D341Med (cell line): ENCODE results near the gene FOXN3.
"Not testable (repeated sequence)": the region's sequence is repeated elsewhere in the genome, so short reads cannot be mapped to it uniquely, and the experiment has no call there.

Source experiments
- DNase-seq: peaks from one replicate; pipeline ENCODE4 v3.0.0; 2012; ENCODE audit warnings: low spot score

Gene FOXN3

DNA sequence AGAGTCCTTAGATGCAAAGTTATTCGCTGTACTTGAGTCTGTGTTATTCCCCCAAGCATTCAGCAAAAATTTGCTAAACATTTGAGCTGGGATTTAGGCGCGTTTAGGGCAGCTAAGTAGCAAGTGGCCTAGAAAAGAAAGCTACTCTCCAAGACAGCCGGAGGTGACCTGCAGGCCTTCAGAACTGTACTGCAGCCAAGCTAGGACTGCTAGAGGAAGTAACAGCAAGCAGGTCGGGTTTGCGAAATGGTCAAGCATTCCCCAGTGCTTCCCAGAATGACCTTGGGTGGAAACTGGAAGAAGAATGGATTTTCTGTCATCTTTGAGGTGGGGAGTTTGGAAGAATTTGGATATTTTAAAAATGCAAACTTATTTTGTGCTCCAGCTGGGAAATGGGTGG, 287.5 kb downstream of the FOXN3 start:
- DNase-seq: no peak

DNA sequence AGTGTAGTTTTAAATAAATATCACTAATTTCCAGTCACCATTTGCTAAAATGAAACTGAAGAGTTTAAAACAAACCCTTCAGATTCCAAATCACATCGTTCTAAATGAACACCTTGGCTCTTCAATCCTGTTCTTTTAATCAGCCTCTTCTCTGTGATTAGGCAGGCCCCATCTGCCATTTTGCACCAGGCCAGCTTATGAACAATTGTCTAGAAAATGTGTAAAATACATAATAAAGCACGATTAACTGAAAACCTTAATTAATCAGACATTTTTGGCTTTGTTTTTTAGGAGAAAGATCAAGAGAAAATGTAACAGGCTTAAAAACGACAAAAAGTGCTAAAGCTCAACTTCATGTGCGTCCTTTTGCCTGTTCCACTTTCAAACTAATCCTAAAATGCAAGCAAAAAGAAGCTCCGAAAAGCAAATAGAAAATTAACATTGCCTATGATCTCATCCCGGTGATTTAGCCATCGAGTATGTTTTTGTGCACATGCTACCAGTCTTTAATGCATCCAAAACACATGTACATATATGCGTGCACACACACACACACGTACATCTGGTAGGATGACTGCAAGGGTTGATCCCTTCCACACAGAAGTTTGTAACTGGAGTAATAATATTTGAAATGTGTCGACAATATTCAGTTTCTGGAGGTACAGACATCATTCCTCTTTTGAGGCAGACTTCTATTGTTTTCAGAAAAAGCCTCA, 288.6 kb downstream of the FOXN3 start:
- DNase-seq: no peak

DNA sequence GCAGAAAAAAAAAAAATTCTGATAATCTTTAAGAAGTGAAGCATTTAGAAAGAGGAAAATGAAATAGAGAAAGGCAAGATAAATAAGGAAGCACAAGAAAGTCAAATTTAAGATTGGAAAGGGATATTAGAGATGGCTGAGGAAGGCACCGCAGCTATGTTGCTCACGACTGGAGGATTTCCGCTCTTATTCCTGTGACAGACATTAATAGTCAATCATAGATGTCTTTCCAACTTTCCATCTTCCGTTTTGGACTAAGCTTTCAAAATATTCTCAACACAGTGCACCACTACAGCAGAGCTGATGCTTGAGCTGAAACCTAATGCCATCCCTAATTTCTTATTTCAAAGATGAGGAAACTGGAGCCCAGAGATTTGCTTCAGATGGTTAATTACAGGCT, 290.6 kb downstream of the FOXN3 start:
- no peak for DNase-seq

DNA sequence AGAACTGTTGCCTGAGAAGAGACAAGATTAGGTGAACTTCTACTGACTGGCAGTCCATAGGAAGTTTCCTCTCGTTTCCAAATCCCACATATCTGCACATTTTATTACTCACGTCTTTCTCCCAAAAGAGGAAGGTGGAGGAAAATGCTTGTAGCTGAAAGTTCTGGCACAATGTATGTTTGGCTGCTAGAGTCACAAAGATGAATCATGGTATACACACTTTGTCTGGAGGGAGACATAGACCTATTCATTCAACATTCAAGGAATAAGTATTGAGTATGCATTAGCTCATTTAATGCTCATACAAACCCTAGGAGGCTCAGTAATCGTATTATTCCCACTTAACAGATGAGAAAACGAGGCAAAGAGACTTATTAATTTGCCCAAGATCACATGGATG, 291.8 kb downstream of the FOXN3 start:
- DNase-seq: no peak

DNA sequence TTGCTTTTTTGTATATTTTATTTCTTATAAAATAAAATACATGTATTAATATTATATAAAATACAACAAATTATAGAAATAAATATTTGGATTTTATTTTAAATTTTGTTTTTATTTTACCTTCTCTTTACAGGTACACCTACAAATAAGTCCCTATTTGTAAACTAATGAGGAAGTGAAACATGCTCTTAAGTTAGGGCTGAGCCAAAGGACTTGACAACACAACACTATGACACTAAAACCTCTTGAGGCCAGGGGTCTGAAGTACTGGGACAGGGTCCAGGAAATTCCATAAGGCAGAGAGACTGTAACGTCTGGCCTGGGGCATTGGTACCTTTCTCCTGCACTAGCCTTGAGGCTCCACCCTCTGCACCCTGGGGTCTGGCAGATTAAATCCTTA, 293.2 kb downstream of the FOXN3 start:
- DNase-seq: no peak

DNA sequence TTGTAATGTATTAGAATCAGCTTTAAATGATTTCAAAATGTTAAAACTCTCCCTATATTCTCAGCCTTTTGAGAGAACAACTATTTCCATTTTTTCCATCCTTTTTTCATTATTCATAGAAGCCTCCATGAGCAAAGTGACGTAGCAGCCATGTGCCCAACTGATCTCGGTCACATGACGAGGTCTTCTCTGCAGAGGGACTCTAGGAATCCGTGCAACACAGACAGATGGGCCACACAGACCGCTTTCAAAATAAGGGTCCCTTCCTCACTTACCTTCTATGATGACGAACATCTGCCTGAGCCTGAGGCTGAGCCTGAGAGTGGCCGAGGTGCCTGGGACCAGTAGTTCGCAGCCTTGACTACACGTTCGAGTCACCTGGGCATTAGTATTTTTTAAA, 293.8 kb downstream of the FOXN3 start:
- DNase-seq: no peak

DNA sequence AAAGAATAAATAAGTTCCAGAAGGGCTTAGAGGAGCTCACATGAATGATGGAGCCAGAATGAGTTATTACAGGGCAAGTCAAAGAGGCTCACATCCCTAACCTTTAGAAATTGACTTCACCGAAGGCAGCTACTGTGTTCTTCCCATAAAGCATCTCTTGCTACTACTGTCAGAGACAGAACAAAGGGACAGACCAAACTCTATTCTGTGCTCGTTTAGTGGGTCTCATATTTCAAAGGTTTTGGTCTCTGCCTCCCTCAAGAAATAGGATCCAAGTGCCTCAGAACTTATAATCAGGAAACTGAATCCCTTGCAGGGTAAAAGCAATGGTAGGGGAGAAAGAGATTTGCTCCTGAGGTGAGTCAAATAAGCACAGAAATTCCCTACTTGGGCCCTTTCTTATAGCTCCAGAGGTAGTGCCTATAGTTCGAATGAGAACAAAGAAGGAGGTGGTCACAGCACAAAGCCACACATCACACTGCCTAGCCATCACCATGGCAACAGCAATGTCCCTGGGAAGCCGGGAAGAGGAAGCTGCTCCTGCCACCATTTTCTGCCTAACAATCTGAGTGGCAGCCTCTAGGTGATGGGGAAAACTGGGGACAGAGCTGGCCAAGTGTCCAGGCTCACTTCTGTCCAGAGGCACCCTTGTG, 294.9 kb downstream of the FOXN3 start:
- DNase-seq: no peak

DNA sequence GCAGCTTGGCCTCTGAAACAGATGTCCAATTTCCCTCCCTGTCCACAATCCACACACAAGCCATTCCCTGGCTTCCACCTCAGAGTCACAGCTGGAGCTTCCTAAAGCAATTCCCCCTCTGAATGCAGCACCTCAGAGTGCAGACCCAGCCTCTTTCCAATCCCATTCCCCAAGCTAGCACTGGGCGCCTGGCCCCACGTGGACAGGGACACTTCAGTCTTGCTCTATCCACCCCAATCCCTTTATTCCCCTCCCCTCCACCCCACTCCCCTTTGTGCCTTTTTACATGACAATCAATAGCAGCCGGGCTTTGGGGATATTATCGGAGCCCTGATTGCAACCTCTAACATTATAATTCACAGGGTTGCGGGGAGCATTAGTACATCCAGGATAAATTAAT, 300.0 kb downstream of the FOXN3 start:
- DNase-seq: no peak

DNA sequence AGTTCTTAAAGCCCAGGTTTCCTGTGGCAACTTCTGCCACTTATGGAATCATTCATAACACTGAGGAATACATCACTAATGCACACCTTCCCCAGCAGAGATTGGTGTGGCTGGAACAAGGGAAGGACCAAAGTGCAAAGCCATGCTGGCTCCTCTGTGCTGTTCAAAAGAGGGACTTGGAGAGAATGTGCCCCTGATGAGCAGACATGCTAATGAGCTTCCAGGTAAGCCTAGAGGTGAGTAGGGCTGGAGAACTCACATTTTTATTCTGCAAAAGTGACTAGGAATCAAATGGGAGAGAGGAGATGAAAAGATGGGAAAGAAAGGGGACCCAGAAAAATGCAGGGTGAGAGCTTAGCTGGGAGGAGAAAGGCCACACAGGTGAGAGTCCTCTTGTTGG, 302.9 kb downstream of the FOXN3 start:
- no peak for DNase-seq

DNA sequence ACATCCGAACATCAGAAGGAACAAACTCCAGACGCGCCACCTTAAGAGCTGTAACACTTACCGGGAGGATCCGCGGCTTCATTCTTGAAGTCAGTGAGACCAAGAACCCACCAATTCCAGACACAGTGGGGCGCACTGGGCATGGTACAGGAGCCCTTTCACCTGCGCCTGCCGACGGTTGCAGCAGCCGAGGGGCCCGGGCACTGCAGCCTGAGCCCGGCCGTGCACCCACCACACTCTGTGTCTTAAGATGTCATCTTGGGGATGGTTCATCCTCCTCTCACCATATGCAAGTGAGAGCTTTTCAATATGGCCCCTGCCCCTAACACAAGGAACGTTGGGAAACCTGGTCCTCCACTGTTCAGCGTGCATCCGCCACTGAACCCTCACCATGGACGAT, 304.3 kb downstream of the FOXN3 start:
- no peak for DNase-seq

DNA sequence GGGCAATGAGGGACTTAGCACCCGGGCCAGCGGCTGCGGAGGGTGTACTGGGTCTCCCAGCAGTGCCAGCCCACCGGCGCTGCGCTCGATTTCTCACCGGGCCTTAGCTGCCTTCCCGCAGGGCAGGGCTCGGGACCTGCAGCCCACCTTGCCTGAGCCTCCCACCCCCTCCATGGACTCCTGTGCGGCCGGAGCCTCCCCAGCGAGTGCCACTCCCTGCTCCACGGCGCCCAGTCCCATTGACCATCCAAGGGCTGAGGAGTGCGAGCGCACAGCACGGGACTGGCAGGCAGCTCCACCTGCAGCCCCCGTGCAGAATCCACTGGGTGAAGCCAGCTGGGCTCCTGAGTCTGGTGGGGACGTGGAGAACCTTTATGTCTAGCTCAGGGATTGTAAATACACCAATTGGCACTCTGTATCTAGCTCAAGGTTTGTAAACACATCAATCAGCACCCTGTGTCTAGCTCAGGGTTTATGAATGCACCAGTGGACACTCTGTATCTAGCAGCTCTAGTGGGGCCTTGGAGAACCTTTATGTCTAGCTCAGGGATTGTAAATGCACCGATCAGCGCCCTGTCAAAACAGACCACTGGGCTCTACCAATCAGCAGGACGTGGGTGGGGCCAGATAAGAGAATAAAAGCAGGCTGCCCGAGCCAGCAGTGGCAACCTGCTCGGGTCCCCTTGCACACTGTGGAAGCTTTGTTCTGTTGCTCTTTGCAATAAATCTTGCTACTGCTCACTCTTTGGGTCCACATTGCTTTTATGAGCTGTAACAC, 305.1 kb downstream of the FOXN3 start:
- not testable (repeated sequence) for DNase-seq

DNA sequence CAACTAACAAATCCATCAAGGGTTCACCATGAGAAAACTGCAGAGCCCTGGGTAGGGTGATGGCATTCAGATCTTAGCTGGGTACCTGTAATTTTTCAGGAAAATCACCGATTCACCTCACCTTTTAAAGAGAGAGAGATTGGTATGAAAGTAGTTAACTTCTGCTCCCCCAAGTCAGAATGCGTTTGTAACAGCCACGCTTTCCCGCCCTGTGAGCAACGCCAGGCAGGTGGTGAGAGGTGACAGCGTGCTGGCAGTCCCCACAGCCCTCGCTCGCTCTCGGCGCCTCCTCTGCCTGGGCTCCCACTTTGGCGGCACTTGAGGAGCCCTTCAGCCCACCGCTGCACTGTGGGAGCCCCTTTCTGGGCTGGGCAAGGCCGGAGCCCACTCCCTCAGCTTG, 305.8 kb downstream of the FOXN3 start:
- not testable (repeated sequence) for DNase-seq

DNA sequence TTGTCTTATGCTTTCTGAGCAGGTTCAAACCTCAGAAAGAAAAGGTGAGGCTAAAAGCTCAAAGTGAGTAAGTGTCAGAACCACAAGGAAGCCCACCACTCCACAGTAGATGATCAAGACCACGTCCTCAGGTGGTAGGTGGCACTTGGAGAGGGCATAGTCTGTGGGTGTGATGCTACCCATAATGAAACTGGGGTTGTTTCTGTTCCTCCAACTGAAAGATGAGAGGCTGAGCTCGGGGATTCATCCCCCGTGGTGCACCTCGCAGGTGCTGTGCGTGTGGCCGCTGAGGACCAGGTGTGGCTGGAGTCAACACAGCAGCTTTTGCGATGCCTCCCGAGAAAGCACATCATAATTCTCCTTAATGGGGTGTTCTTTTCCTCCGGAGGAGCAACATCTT, 306.9 kb downstream of the FOXN3 start:
- DNase-seq: no peak

DNA sequence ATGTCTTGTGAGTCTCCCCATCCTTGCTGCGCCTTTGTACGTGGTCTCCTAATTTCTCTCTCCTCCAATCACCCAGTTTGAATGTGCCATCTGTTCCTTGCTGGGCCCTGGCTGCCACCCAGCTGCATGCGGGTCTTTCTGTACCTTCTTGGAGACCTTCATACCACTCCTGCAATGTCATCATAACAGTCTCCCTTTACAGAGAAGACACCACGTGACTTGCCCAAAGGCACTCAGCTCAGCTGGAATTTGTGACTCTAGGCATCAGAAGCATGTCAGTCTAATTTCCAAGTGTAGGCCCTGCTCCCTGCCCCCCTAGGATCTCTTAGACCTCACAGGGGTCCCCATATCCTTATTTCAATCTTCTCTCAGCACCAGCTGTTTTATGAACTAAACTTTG, 308.4 kb downstream of the FOXN3 start:
- no peak for DNase-seq

DNA sequence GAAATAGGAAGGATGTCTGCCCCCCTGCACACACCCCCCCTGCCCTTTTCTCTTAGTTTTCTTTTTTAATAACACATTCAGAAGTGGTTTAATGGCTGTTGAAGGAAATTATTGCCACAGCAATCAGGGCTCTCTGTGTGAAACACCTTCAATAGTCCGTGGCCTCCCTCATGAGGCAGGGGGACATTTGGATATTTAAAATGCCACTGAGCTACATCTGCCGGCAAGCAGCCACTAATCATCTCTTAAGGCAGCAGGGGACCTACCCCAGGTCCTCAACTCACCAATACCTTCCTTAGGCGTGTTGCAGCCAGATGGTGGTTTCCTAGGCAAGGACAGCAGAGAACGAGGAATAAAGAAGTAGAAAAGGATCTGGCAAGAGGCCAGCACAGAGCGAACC, 309.4 kb downstream of the FOXN3 start:
- no peak for DNase-seq
